OCI-LY7 (cell line): ENCODE measurements around the gene SAMD5.

Source experiments
- CTCF ChIP-seq: fragments of 200-600 bp; sonication (generic); conservative IDR thresholded peaks from 2 replicates; pipeline ENCODE4 v1.5.1; 2014; ENCODE audit warnings: mild to moderate bottlenecking, antibody characterized with exemption, low read length, moderate library complexity, mixed read lengths
- EZH2phosphoT487 ChIP-seq: fragments of 200-600 bp; sonication (generic); IDR thresholded peaks from 2 replicates; pipeline ENCODE4 v1.6.1; 2018; ENCODE audit warnings: low read depth, borderline replicate concordance, mild to moderate bottlenecking, mixed run types, antibody characterized with exemption, low read length, moderate library complexity, mixed read lengths

GRCh38 chr6:147479857-147480256 lies 28.6 kb upstream of the SAMD5 start:
- TF ChIP-seq CTCF (no peak), EZH2phosphoT487 (no peak)
